ENCODE results near the gene CCL11. TPM values are rescaled to one million over a fixed set of nuclear protein-coding genes. Genes with fewer than 3 reads are reported as not detected.
A peak's percentile ranks its signal among the peaks of the same experiment; 100 is the strongest.

Gene CCL11
- total and polyA plus RNA-seq, 4 experiments from 2014 or later: not detected

GRCh38 chr17:34276826-34277225 is 8.7 kb upstream of the CCL11 start:
- POLR2A ChIA-PET (ENCODE audit: partially characterized antibody): no interaction called here
- Histone ChIP-seq H3K36me3 (ENCODE audit: insufficient read depth, low read length) (no peaks in the 10 kb centered on the region), H3K4me1 (ENCODE audit: insufficient read depth, low read length) (no peaks in the 10 kb centered on the region), H3K27me3 (ENCODE audit: insufficient read depth, low read length) (peaks cover 6% of the 10 kb centered on the region), H3K4me3 (ENCODE audit: low read length in 2 of 2) (no peak overlapping the region), H3K27ac (ENCODE audit: low read depth, low read length) (no peak overlapping the region), H3K9me3 (ENCODE audit: control insufficient read depth in 1 of 2, low read length in 2 of 2) (no peaks in the 10 kb centered on the region)
- Mint-ChIP-seq H3K4me3 (no peak overlapping the region), H3K27ac (no peak overlapping the region), H3K4me1 (no peaks in the 10 kb centered on the region), H3K36me3 (no peaks in the 10 kb centered on the region), H3K27me3 (peaks cover 48 to 59% of the 10 kb centered on the region in 2 donors), H3K9me3 (peaks cover 0 to 3% (median 0%) of the 10 kb centered on the region in 8 donors)
- CTCF ChIA-PET (ENCODE audit: partially characterized antibody): no interaction called here
- intact Hi-C loops (cut with micrococcal nuclease): no loop called here
- DNase-seq: no peak

DNA sequence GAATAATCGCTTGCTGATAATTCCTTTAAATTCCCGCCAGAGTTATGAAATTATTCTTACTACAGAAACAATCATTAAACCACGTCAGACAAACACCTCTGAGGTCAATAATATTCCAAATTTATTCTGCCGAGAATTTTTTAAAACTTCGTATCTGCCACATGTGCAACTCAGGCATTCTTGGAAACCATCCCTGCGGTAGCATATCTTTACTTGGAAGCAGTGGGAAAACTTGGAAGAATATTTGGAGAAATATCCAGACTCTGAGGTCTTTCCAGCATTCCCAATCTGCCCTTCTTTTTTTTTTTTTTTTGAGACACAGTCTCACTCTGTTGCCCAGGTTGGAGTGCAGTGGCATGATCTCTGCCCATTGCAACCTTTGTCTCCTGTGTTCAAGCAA is 2.0 kb upstream of the CCL11 start:
- H3K27ac Mint-ChIP-seq: no peak overlapping the region
- no peaks in the 10 kb centered on the region for H3K4me1 Mint-ChIP-seq
- no peak overlapping the region for H3K4me3 ChIP-seq (ENCODE audit: low read length in 2 of 2)
- no peaks in the 10 kb centered on the region for H3K9me3 ChIP-seq (ENCODE audit: control insufficient read depth in 1 of 2, low read length in 2 of 2)
- peaks cover 22 to 35% of the 10 kb centered on the region in 2 donors for H3K27me3 Mint-ChIP-seq
- H3K9me3 Mint-ChIP-seq: peaks cover 0 to 3% (median 0%) of the 10 kb centered on the region in 8 donors
- no peaks in the 10 kb centered on the region for H3K36me3 ChIP-seq (ENCODE audit: insufficient read depth, low read length)
- intact Hi-C loops (cut with micrococcal nuclease): no loop called here
- DNase-seq: no peak
- no peaks in the 10 kb centered on the region for H3K36me3 Mint-ChIP-seq
- no peaks in the 10 kb centered on the region for H3K4me1 ChIP-seq (ENCODE audit: insufficient read depth, low read length)
- H3K4me3 Mint-ChIP-seq: no peak overlapping the region
- H3K27me3 ChIP-seq (ENCODE audit: insufficient read depth, low read length): no peaks in the 10 kb centered on the region
- CTCF ChIA-PET (ENCODE audit: partially characterized antibody): no interaction called here
- POLR2A ChIA-PET (ENCODE audit: partially characterized antibody): no interaction called here
- no peak overlapping the region for H3K27ac ChIP-seq (ENCODE audit: low read depth, low read length)

- Mint-ChIP-seq H3K27me3 (peaks cover 8 to 17% of the 10 kb centered on the region in 2 donors), H3K4me1 (no peaks in the 10 kb centered on the region), H3K36me3 (no peaks in the 10 kb centered on the region), H3K9me3 (no peaks in the 10 kb centered on the region), H3K4me3 (no peak overlapping the region), H3K27ac (no peak overlapping the region)
- H3K27ac ChIP-seq (ENCODE audit: low read depth, low read length): no peak overlapping the region
- H3K4me1 ChIP-seq (ENCODE audit: insufficient read depth, low read length): no peaks in the 10 kb centered on the region
- intact Hi-C loops (cut with micrococcal nuclease): no loop called here
- ChIA-PET CTCF (ENCODE audit: partially characterized antibody) (no interaction called here), POLR2A (ENCODE audit: partially characterized antibody) (no interaction called here)
- H3K9me3 ChIP-seq (ENCODE audit: control insufficient read depth in 1 of 2, low read length in 2 of 2): no peaks in the 10 kb centered on the region
- H3K27me3 ChIP-seq (ENCODE audit: insufficient read depth, low read length): no peaks in the 10 kb centered on the region
- no peaks in the 10 kb centered on the region for H3K36me3 ChIP-seq (ENCODE audit: insufficient read depth, low read length)
- DNase-seq: no peak
- H3K4me3 ChIP-seq (ENCODE audit: low read length in 2 of 2): no peak overlapping the region
These were observed 2.3 kb downstream of the CCL11 start for GRCh38 chr17:34287875-34288274.

- H3K27ac ChIP-seq (ENCODE audit: low read depth, low read length): no peak overlapping the region
- POLR2A ChIA-PET (ENCODE audit: partially characterized antibody): no interaction called here
- no peaks in the 10 kb centered on the region for H3K27me3 ChIP-seq (ENCODE audit: insufficient read depth, low read length)
- H3K4me1 Mint-ChIP-seq: no peaks in the 10 kb centered on the region
- H3K4me3 ChIP-seq (ENCODE audit: low read length in 2 of 2): no peak overlapping the region
- no peak overlapping the region for H3K4me3 Mint-ChIP-seq
- no peaks in the 10 kb centered on the region for H3K4me1 ChIP-seq (ENCODE audit: insufficient read depth, low read length)
- intact Hi-C loops (cut with micrococcal nuclease): no loop called here
- CTCF ChIA-PET (ENCODE audit: partially characterized antibody): no interaction called here
- H3K36me3 Mint-ChIP-seq: no peaks in the 10 kb centered on the region
- no peaks in the 10 kb centered on the region for H3K9me3 ChIP-seq (ENCODE audit: control insufficient read depth in 1 of 2, low read length in 2 of 2)
- H3K9me3 Mint-ChIP-seq: peaks cover 0 to 2% (median 0%) of the 10 kb centered on the region in 8 donors
- H3K36me3 ChIP-seq (ENCODE audit: insufficient read depth, low read length): no peaks in the 10 kb centered on the region
- DNase-seq: no peak
- no peak overlapping the region for H3K27ac Mint-ChIP-seq
- H3K27me3 Mint-ChIP-seq: peaks cover 8 to 13% of the 10 kb centered on the region in 2 donors
These were observed 5.0 kb downstream of the CCL11 start for GRCh38 chr17:34290586-34290985.

- POLR2A ChIA-PET (ENCODE audit: partially characterized antibody): no interaction called here
- no peak overlapping the region for H3K4me3 ChIP-seq (ENCODE audit: low read length in 2 of 2)
- no peaks in the 10 kb centered on the region for H3K27me3 ChIP-seq (ENCODE audit: insufficient read depth, low read length)
- H3K36me3 ChIP-seq (ENCODE audit: insufficient read depth, low read length): no peaks in the 10 kb centered on the region
- H3K36me3 Mint-ChIP-seq: no peaks in the 10 kb centered on the region
- intact Hi-C loops (cut with micrococcal nuclease): no loop called here
- H3K27ac Mint-ChIP-seq: no peak overlapping the region
- no peaks in the 10 kb centered on the region for H3K4me1 Mint-ChIP-seq
- peaks cover 0 to 5% (median 0%) of the 10 kb centered on the region in 8 donors for H3K9me3 Mint-ChIP-seq
- no peak overlapping the region for H3K4me3 Mint-ChIP-seq
- no peak for DNase-seq
- H3K4me1 ChIP-seq (ENCODE audit: insufficient read depth, low read length): no peaks in the 10 kb centered on the region
- CTCF ChIA-PET (ENCODE audit: partially characterized antibody): no interaction called here
- H3K9me3 ChIP-seq (ENCODE audit: control insufficient read depth in 1 of 2, low read length in 2 of 2): no peaks in the 10 kb centered on the region
- H3K27ac ChIP-seq (ENCODE audit: low read depth, low read length): no peak overlapping the region
- H3K27me3 Mint-ChIP-seq: peaks cover 8 to 12% of the 10 kb centered on the region in 2 donors
These were observed 6.3 kb downstream of the CCL11 start for GRCh38 chr17:34291721-34292348.

DNA sequence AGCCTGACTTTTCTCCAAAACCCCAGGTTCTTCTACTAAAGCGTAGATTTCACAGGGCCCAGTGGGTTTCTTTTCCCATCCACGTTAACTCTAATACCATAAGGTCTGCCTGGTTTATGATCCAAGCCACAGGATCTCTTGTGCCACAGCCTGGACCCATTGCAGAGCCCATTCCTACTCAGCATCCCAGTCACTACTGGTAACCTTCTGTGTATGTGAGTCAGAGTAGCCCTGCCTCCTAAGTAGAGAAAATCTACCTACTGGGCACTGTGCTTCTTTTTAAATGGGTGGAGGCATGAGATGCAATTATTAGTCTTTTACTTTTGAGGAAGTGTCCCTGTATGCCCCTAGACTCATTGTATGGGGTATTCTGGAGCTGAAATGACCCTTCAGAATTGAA is 13.5 kb downstream of the CCL11 start:
- no peaks in the 10 kb centered on the region for H3K36me3 ChIP-seq (ENCODE audit: insufficient read depth, low read length)

GRCh38 chr17:34299956-34300577 is 14.5 kb downstream of the CCL11 start:
- no peaks in the 10 kb centered on the region for H3K36me3 Mint-ChIP-seq

More for the DNA sequence above, 13.5 kb downstream of the CCL11 start:
- H3K9me3 ChIP-seq (ENCODE audit: control insufficient read depth in 1 of 2, low read length in 2 of 2): no peaks in the 10 kb centered on the region
- Mint-ChIP-seq H3K27ac (peak overlapping the region in 1 of 7 donors; percentile 17), H3K4me3 (no peak overlapping the region), H3K9me3 (peaks cover 0 to 10% (median 5%) of the 10 kb centered on the region in 8 donors), H3K4me1 (no peaks in the 10 kb centered on the region), H3K36me3 (no peaks in the 10 kb centered on the region), H3K27me3 (peaks cover 14 to 23% of the 10 kb centered on the region in 2 donors)
- H3K27me3 ChIP-seq (ENCODE audit: insufficient read depth, low read length): no peaks in the 10 kb centered on the region
- ChIA-PET POLR2A (ENCODE audit: partially characterized antibody) (no interaction called here), CTCF (ENCODE audit: partially characterized antibody) (no interaction called here)
- H3K4me1 ChIP-seq (ENCODE audit: insufficient read depth, low read length): no peaks in the 10 kb centered on the region
- no peak for DNase-seq
- no peak overlapping the region for H3K4me3 ChIP-seq (ENCODE audit: low read length in 2 of 2)
- intact Hi-C loops (cut with micrococcal nuclease): no loop called here
- no peak overlapping the region for H3K27ac ChIP-seq (ENCODE audit: low read depth, low read length)

More at GRCh38 chr17:34299956-34300577, 14.5 kb downstream of the CCL11 start:
- Histone ChIP-seq H3K36me3 (ENCODE audit: insufficient read depth, low read length) (no peaks in the 10 kb centered on the region), H3K4me3 (ENCODE audit: low read length in 2 of 2) (no peak overlapping the region), H3K27me3 (ENCODE audit: insufficient read depth, low read length) (no peaks in the 10 kb centered on the region), H3K9me3 (ENCODE audit: control insufficient read depth in 1 of 2, low read length in 2 of 2) (no peaks in the 10 kb centered on the region), H3K27ac (ENCODE audit: low read depth, low read length) (no peak overlapping the region), H3K4me1 (ENCODE audit: insufficient read depth, low read length) (no peaks in the 10 kb centered on the region)
- CTCF ChIA-PET (ENCODE audit: partially characterized antibody): no interaction called here
- POLR2A ChIA-PET (ENCODE audit: partially characterized antibody): no interaction called here
- Mint-ChIP-seq H3K27me3 (peaks cover 14 to 26% of the 10 kb centered on the region in 2 donors), H3K27ac (no peak overlapping the region), H3K9me3 (peaks cover 0 to 10% (median 5%) of the 10 kb centered on the region in 8 donors), H3K4me3 (no peak overlapping the region), H3K4me1 (no peaks in the 10 kb centered on the region)
- intact Hi-C loops (cut with micrococcal nuclease): no loop called here
- no peak for DNase-seq

All from CD4-positive, alpha-beta memory T cell (primary cell).